GM21737 (cell line): ENCODE measurements around the gene ZYG11A.
"Not testable (repeated sequence)": the region's sequence is repeated elsewhere in the genome, so short reads cannot be mapped to it uniquely, and the experiment has no call there.

Source experiments
- ATAC-seq: cut with Tn5 transposase; IDR thresholded peaks from one replicate; pipeline ENCODE4 v1.9.1; 2021; ENCODE audit warnings: mild to moderate bottlenecking, moderate library complexity; ENCODE audit not compliant: unreplicated experiment

ZYG11A gene

GRCh38 chr1:52842643-52843310 is at the start of gene ZYG11A:
ZYG11A (plus strand) TSS chr1:52842760; CDS start chr1:52842884, 124 bp downstream.
- ATAC-seq = peak; percentile 86

- not testable (repeated sequence) for ATAC-seq
Observed at GRCh38 chr1:52793717-52794116, 48.8 kb upstream of the ZYG11A start.

GRCh38 chr1:52795464-52795863 is 47.1 kb upstream of the ZYG11A start:
- ATAC-seq = no peak

- ATAC-seq = no peak
Observed at GRCh38 chr1:52798331-52798730, 44.2 kb upstream of the ZYG11A start.

GRCh38 chr1:52801011-52801410 is 41.5 kb upstream of the ZYG11A start:
- no peak for ATAC-seq

GRCh38 chr1:52804083-52804482 is 38.5 kb upstream of the ZYG11A start:
- not testable (repeated sequence) for ATAC-seq

GRCh38 chr1:52814465-52814864 is 28.1 kb upstream of the ZYG11A start:
- ATAC-seq = no peak

- not testable (repeated sequence) for ATAC-seq
Observed at GRCh38 chr1:52820830-52821229, 21.7 kb upstream of the ZYG11A start.

- ATAC-seq = no peak
Observed at GRCh38 chr1:52825868-52826267, 16.7 kb upstream of the ZYG11A start.

- no peak for ATAC-seq
Observed at GRCh38 chr1:52834798-52835197, 7.8 kb upstream of the ZYG11A start.

GRCh38 chr1:52836035-52836434 is 6.5 kb upstream of the ZYG11A start:
- ATAC-seq = no peak

- ATAC-seq = not testable (repeated sequence)
Observed at GRCh38 chr1:52839175-52839574, 3.4 kb upstream of the ZYG11A start.

GRCh38 chr1:52845119-52845518 is 2.6 kb downstream of the ZYG11A start:
- not testable (repeated sequence) for ATAC-seq

- no peak for ATAC-seq
Observed at GRCh38 chr1:52848423-52848822, 5.9 kb downstream of the ZYG11A start.

- no peak for ATAC-seq
Observed at GRCh38 chr1:52850951-52851350, 8.4 kb downstream of the ZYG11A start.

GRCh38 chr1:52852854-52853253 is 10.3 kb downstream of the ZYG11A start:
- ATAC-seq = no peak

- no peak for ATAC-seq
Observed at GRCh38 chr1:52855584-52855983, 13.0 kb downstream of the ZYG11A start.

- no peak for ATAC-seq
Observed at GRCh38 chr1:52856026-52856425, 13.5 kb downstream of the ZYG11A start.

GRCh38 chr1:52857443-52857842 is 14.9 kb downstream of the ZYG11A start:
- no peak for ATAC-seq

GRCh38 chr1:52862666-52863458 is 20.3 kb downstream of the ZYG11A start:
- ATAC-seq = no peak

GRCh38 chr1:52867087-52867863 is 24.7 kb downstream of the ZYG11A start:
- ATAC-seq = peak; percentile 91
